DND-41 (cell line): Measurements from ENCODE around the gene MAN2A2.
"Not testable (repeated sequence)": the region's sequence is repeated elsewhere in the genome, so short reads cannot be mapped to it uniquely, and the experiment has no call there.

Source experiments
- ATAC-seq: fragments of 200-7000 bp; cut with Tn5 transposase; 3 replicates; pipeline ENCODE4 v1.9.1; 2021; ENCODE audit warnings: low read depth; ENCODE audit not compliant: insufficient read depth
- DNase-seq: peaks from one replicate; pipeline ENCODE4 v3.0.0-alpha.2; 2020
- H2AFZ ChIP-seq: 2 replicates; pipeline ENCODE4 v1.6.0; 2012; ENCODE audit warnings: low read depth, low read length
- H3K27ac ChIP-seq: 2 replicates; pipeline ENCODE4 v1.5.1; 2012; ENCODE audit warnings: low read length, inconsistent platforms
- H3K27me3 ChIP-seq: fragments of 200-600 bp; sonication (generic); 2 replicates; pipeline ENCODE4 v1.6.0; 2012; ENCODE audit warnings: low read length, mild to moderate bottlenecking, inconsistent platforms; ENCODE audit not compliant: insufficient read depth, poor library complexity
- H3K36me3 ChIP-seq: 2 replicates; pipeline ENCODE4 v1.5.1; 2012; ENCODE audit warnings: low read length, inconsistent platforms; ENCODE audit not compliant: insufficient read depth
- H3K4me1 ChIP-seq: 2 replicates; pipeline ENCODE4 v1.5.1; 2012; ENCODE audit warnings: mild to moderate bottlenecking, low read length; ENCODE audit not compliant: insufficient read depth
- H3K4me2 ChIP-seq: 2 replicates; pipeline ENCODE4 v1.6.0; 2012; ENCODE audit warnings: mild to moderate bottlenecking, moderate library complexity, low read length, inconsistent platforms; ENCODE audit not compliant: insufficient read depth
- H3K4me3 ChIP-seq, 2 experiments: fragments of 200-600 bp in 1 of 2; shearing (Covaris generic) in 1 of 2; 2 replicates each; pipeline ENCODE4 v1.5.1; 2012 to 2016; ENCODE audit warnings: inconsistent platforms in 2 of 2, low read length in 2 of 2, mild to moderate bottlenecking in 2 of 2, low read depth in 1 of 2, moderate library complexity in 1 of 2
- H3K79me2 ChIP-seq: 2 replicates; pipeline ENCODE4 v1.6.0; 2012; ENCODE audit warnings: low read length, inconsistent platforms; ENCODE audit not compliant: insufficient read depth
- H3K9ac ChIP-seq: 2 replicates; pipeline ENCODE4 v1.6.0; 2012; ENCODE audit warnings: low read depth, mild to moderate bottlenecking, inconsistent platforms, low read length, moderate library complexity
- H3K9me3 ChIP-seq: 2 replicates; pipeline ENCODE4 v1.5.1; 2012; ENCODE audit warnings: low read length, moderate library complexity, mild to moderate bottlenecking, inconsistent platforms; ENCODE audit not compliant: insufficient read depth, severe bottlenecking
- H4K20me1 ChIP-seq: 2 replicates; pipeline ENCODE4 v1.6.0; 2012; ENCODE audit warnings: low read length; ENCODE audit not compliant: insufficient read depth
- CTCF ChIP-seq: IDR thresholded peaks from 2 replicates; pipeline ENCODE4 v1.5.1; 2012; ENCODE audit warnings: borderline replicate concordance, low read length, moderate library complexity, mild to moderate bottlenecking; ENCODE audit not compliant: poor library complexity, severe bottlenecking; ENCODE audit errors: extremely low read depth
- EZH2 ChIP-seq: IDR thresholded peaks from 3 replicates; pipeline ENCODE4 v1.6.1; 2012; ENCODE audit warnings: borderline replicate concordance, low read depth, mild to moderate bottlenecking, moderate library complexity, low read length, inconsistent platforms; ENCODE audit not compliant: severe bottlenecking

Gene MAN2A2

GRCh38 chr15:90917569-90917968 lies 14.5 kb downstream of the MAN2A2 start:
- H3K27me3 ChIP-seq, result no peaks in the 10 kb centered on the region
- DNase-seq (no peak), ATAC-seq (no peak)
- H3K4me2 ChIP-seq, result no peak overlapping the region
- no peak overlapping the region for H3K4me3 ChIP-seq
- H2AFZ ChIP-seq, result no peak overlapping the region
- peaks cover 84% of the 10 kb centered on the region for H3K36me3 ChIP-seq
- no peak overlapping the region for H3K9ac ChIP-seq
- H3K79me2 ChIP-seq, result no peaks in the 10 kb centered on the region
- no peaks in the 10 kb centered on the region for H3K9me3 ChIP-seq
- TF ChIP-seq CTCF, result no peak
- no peak for TF ChIP-seq EZH2
- H3K4me1 ChIP-seq, result no peaks in the 10 kb centered on the region
- H4K20me1 ChIP-seq, result no peaks in the 10 kb centered on the region
- no peak overlapping the region for H3K27ac ChIP-seq

- ATAC-seq (no peak), DNase-seq (no peak)
- H3K9ac ChIP-seq, result no peak overlapping the region
- TF ChIP-seq EZH2, result no peak
- TF ChIP-seq CTCF, result no peak
- no peaks in the 10 kb centered on the region for H3K4me1 ChIP-seq
- no peaks in the 10 kb centered on the region for H3K9me3 ChIP-seq
- no peak overlapping the region for H3K4me2 ChIP-seq
- H3K36me3 ChIP-seq, result peaks cover 78% of the 10 kb centered on the region
- no peaks in the 10 kb centered on the region for H3K79me2 ChIP-seq
- no peaks in the 10 kb centered on the region for H3K27me3 ChIP-seq
- H3K4me3 ChIP-seq, result no peak overlapping the region
- H4K20me1 ChIP-seq, result no peaks in the 10 kb centered on the region
- H2AFZ ChIP-seq, result no peak overlapping the region
- no peak overlapping the region for H3K27ac ChIP-seq
Observed at GRCh38 chr15:90918034-90918788, 15.1 kb downstream of the MAN2A2 start.

GRCh38 chr15:90918835-90919234 lies 15.7 kb downstream of the MAN2A2 start:
- no peak overlapping the region for H3K4me3 ChIP-seq
- no peak overlapping the region for H3K4me2 ChIP-seq
- no peaks in the 10 kb centered on the region for H4K20me1 ChIP-seq
- DNase-seq (no peak), ATAC-seq (no peak)
- H3K27ac ChIP-seq, result no peak overlapping the region
- no peak for TF ChIP-seq EZH2
- no peak overlapping the region for H2AFZ ChIP-seq
- no peaks in the 10 kb centered on the region for H3K27me3 ChIP-seq
- H3K4me1 ChIP-seq, result no peaks in the 10 kb centered on the region
- H3K9me3 ChIP-seq, result no peaks in the 10 kb centered on the region
- H3K79me2 ChIP-seq, result no peaks in the 10 kb centered on the region
- H3K9ac ChIP-seq, result no peak overlapping the region
- H3K36me3 ChIP-seq, result peaks cover 71% of the 10 kb centered on the region

- Histone ChIP-seq H3K4me2 (no peak overlapping the region), H2AFZ (no peak overlapping the region), H3K27me3 (no peaks in the 10 kb centered on the region), H3K4me1 (no peaks in the 10 kb centered on the region), H3K4me3 (no peak overlapping the region), H3K9ac (no peak overlapping the region), H3K36me3 (peaks cover 44% of the 10 kb centered on the region), H4K20me1 (no peaks in the 10 kb centered on the region), H3K9me3 (no peaks in the 10 kb centered on the region), H3K79me2 (no peaks in the 10 kb centered on the region), H3K27ac (no peak overlapping the region)
- no peak for DNase-seq
- ATAC-seq, result no peak
- no peak for TF ChIP-seq CTCF
- TF ChIP-seq EZH2, result no peak
Observed at GRCh38 chr15:90921887-90922286, 18.8 kb downstream of the MAN2A2 start.

GRCh38 chr15:90922712-90923322 lies 19.7 kb downstream of the MAN2A2 start:
- H3K27me3 ChIP-seq, result not testable (repeated sequence)

More at GRCh38 chr15:90922712-90923322, 19.7 kb downstream of the MAN2A2 start:
- not testable (repeated sequence) for H3K79me2 ChIP-seq, H2AFZ ChIP-seq, ATAC-seq, H3K27ac ChIP-seq, DNase-seq, H3K4me1 ChIP-seq, H3K4me3 ChIP-seq, H3K9ac ChIP-seq, H3K4me2 ChIP-seq, H3K9me3 ChIP-seq, H4K20me1 ChIP-seq
- H3K36me3 ChIP-seq, result peaks cover 35% of the 10 kb centered on the region
